ENCODE data around the gene SAMD3.
"Not testable (repeated sequence)": the region's sequence is repeated elsewhere in the genome, so short reads cannot be mapped to it uniquely, and the experiment has no call there.

SAMD3 gene

GRCh38 chr6:130245267-130245666 is 22.5 kb upstream of the SAMD3 start:
- H3K4me1 ChIP-seq (ENCODE audit: control insufficient read depth in 1 of 2, insufficient read depth in 2 of 2, low read length in 2 of 2) = no peaks in the 10 kb centered on the region
- no peaks in the 10 kb centered on the region for H3K27me3 ChIP-seq (ENCODE audit: control insufficient read depth in 1 of 2, insufficient read depth in 2 of 2, low read length in 2 of 2)
- no peaks in the 10 kb centered on the region for H3K9me3 ChIP-seq (ENCODE audit: control insufficient read depth in 1 of 2, low read length in 2 of 2)
- no peak overlapping the region for H3K9ac ChIP-seq (ENCODE audit: low read depth in 1 of 2, low read length in 2 of 2)
- H3K4me3 ChIP-seq (ENCODE audit: low read depth in 1 of 2, low read length in 2 of 2) = no peak overlapping the region
- H3K36me3 ChIP-seq (ENCODE audit: control insufficient read depth in 1 of 2, insufficient read depth in 2 of 2, low read length in 2 of 2) = no peaks in the 10 kb centered on the region
- H3K27ac ChIP-seq (ENCODE audit: low read depth, low read length) = no peak overlapping the region

- Histone ChIP-seq H3K4me3 (ENCODE audit: low read depth in 1 of 2, low read length in 2 of 2) (no peak overlapping the region), H3K36me3 (ENCODE audit: control insufficient read depth in 1 of 2, insufficient read depth in 2 of 2, low read length in 2 of 2) (no peaks in the 10 kb centered on the region), H3K9me3 (ENCODE audit: control insufficient read depth in 1 of 2, low read length in 2 of 2) (no peaks in the 10 kb centered on the region), H3K4me1 (ENCODE audit: control insufficient read depth in 1 of 2, insufficient read depth in 2 of 2, low read length in 2 of 2) (no peaks in the 10 kb centered on the region), H3K27me3 (ENCODE audit: control insufficient read depth in 1 of 2, insufficient read depth in 2 of 2, low read length in 2 of 2) (no peaks in the 10 kb centered on the region), H3K27ac (ENCODE audit: low read depth, low read length) (no peak overlapping the region), H3K9ac (ENCODE audit: low read depth in 1 of 2, low read length in 2 of 2) (no peak overlapping the region)
Measured at GRCh38 chr6:130244728-130245127, 22.0 kb upstream of the SAMD3 start.

GRCh38 chr6:130240232-130240631 is 17.5 kb upstream of the SAMD3 start:
- Histone ChIP-seq H3K9me3 (ENCODE audit: control insufficient read depth in 1 of 2, low read length in 2 of 2) (no peaks in the 10 kb centered on the region), H3K27me3 (ENCODE audit: control insufficient read depth in 1 of 2, insufficient read depth in 2 of 2, low read length in 2 of 2) (no peaks in the 10 kb centered on the region), H3K4me1 (ENCODE audit: control insufficient read depth in 1 of 2, insufficient read depth in 2 of 2, low read length in 2 of 2) (no peaks in the 10 kb centered on the region), H3K27ac (ENCODE audit: low read depth, low read length) (no peak overlapping the region), H3K36me3 (ENCODE audit: control insufficient read depth in 1 of 2, insufficient read depth in 2 of 2, low read length in 2 of 2) (no peaks in the 10 kb centered on the region), H3K9ac (ENCODE audit: low read depth in 1 of 2, low read length in 2 of 2) (no peak overlapping the region), H3K4me3 (ENCODE audit: low read depth in 1 of 2, low read length in 2 of 2) (no peak overlapping the region)

- no peaks in the 10 kb centered on the region for H3K36me3 ChIP-seq (ENCODE audit: control insufficient read depth in 1 of 2, insufficient read depth in 2 of 2, low read length in 2 of 2)
- H3K27ac ChIP-seq (ENCODE audit: low read depth, low read length) = no peak overlapping the region
- H3K9me3 ChIP-seq (ENCODE audit: control insufficient read depth in 1 of 2, low read length in 2 of 2) = no peaks in the 10 kb centered on the region
- no peak overlapping the region for H3K9ac ChIP-seq (ENCODE audit: low read depth in 1 of 2, low read length in 2 of 2)
- no peaks in the 10 kb centered on the region for H3K27me3 ChIP-seq (ENCODE audit: control insufficient read depth in 1 of 2, insufficient read depth in 2 of 2, low read length in 2 of 2)
- no peak overlapping the region for H3K4me3 ChIP-seq (ENCODE audit: low read depth in 1 of 2, low read length in 2 of 2)
- no peaks in the 10 kb centered on the region for H3K4me1 ChIP-seq (ENCODE audit: control insufficient read depth in 1 of 2, insufficient read depth in 2 of 2, low read length in 2 of 2)
Measured at GRCh38 chr6:130239755-130240154, 17.0 kb upstream of the SAMD3 start.

- Histone ChIP-seq H3K9ac (ENCODE audit: low read depth in 1 of 2, low read length in 2 of 2) (no peak overlapping the region), H3K27ac (ENCODE audit: low read depth, low read length) (no peak overlapping the region), H3K36me3 (ENCODE audit: control insufficient read depth in 1 of 2, insufficient read depth in 2 of 2, low read length in 2 of 2) (no peaks in the 10 kb centered on the region), H3K27me3 (ENCODE audit: control insufficient read depth in 1 of 2, insufficient read depth in 2 of 2, low read length in 2 of 2) (no peaks in the 10 kb centered on the region), H3K9me3 (ENCODE audit: control insufficient read depth in 1 of 2, low read length in 2 of 2) (no peaks in the 10 kb centered on the region), H3K4me1 (ENCODE audit: control insufficient read depth in 1 of 2, insufficient read depth in 2 of 2, low read length in 2 of 2) (no peaks in the 10 kb centered on the region), H3K4me3 (ENCODE audit: low read depth in 1 of 2, low read length in 2 of 2) (no peak overlapping the region)
Measured at GRCh38 chr6:130233330-130233729, 10.6 kb upstream of the SAMD3 start.

GRCh38 chr6:130230531-130230930 is 7.8 kb upstream of the SAMD3 start:
- H3K27ac ChIP-seq (ENCODE audit: low read depth, low read length); H3K9me3 ChIP-seq (ENCODE audit: control insufficient read depth in 1 of 2, low read length in 2 of 2); H3K27me3 ChIP-seq (ENCODE audit: control insufficient read depth in 1 of 2, insufficient read depth in 2 of 2, low read length in 2 of 2); H3K4me1 ChIP-seq (ENCODE audit: control insufficient read depth in 1 of 2, insufficient read depth in 2 of 2, low read length in 2 of 2); H3K4me3 ChIP-seq (ENCODE audit: low read depth in 1 of 2, low read length in 2 of 2); H3K9ac ChIP-seq (ENCODE audit: low read depth in 1 of 2, low read length in 2 of 2); H3K36me3 ChIP-seq (ENCODE audit: control insufficient read depth in 1 of 2, insufficient read depth in 2 of 2, low read length in 2 of 2): not testable (repeated sequence)

GRCh38 chr6:130229645-130230044 is 6.9 kb upstream of the SAMD3 start:
- H3K4me3 ChIP-seq (ENCODE audit: low read depth in 1 of 2, low read length in 2 of 2) = no peak overlapping the region
- no peaks in the 10 kb centered on the region for H3K4me1 ChIP-seq (ENCODE audit: control insufficient read depth in 1 of 2, insufficient read depth in 2 of 2, low read length in 2 of 2)
- H3K9ac ChIP-seq (ENCODE audit: low read depth in 1 of 2, low read length in 2 of 2) = no peak overlapping the region
- no peaks in the 10 kb centered on the region for H3K9me3 ChIP-seq (ENCODE audit: control insufficient read depth in 1 of 2, low read length in 2 of 2)
- H3K36me3 ChIP-seq (ENCODE audit: control insufficient read depth in 1 of 2, insufficient read depth in 2 of 2, low read length in 2 of 2) = no peaks in the 10 kb centered on the region
- no peak overlapping the region for H3K27ac ChIP-seq (ENCODE audit: low read depth, low read length)
- no peaks in the 10 kb centered on the region for H3K27me3 ChIP-seq (ENCODE audit: control insufficient read depth in 1 of 2, insufficient read depth in 2 of 2, low read length in 2 of 2)

- Histone ChIP-seq H3K27me3 (ENCODE audit: control insufficient read depth in 1 of 2, insufficient read depth in 2 of 2, low read length in 2 of 2) (no peaks in the 10 kb centered on the region), H3K4me1 (ENCODE audit: control insufficient read depth in 1 of 2, insufficient read depth in 2 of 2, low read length in 2 of 2) (no peaks in the 10 kb centered on the region), H3K27ac (ENCODE audit: low read depth, low read length) (no peak overlapping the region), H3K9me3 (ENCODE audit: control insufficient read depth in 1 of 2, low read length in 2 of 2) (no peaks in the 10 kb centered on the region), H3K36me3 (ENCODE audit: control insufficient read depth in 1 of 2, insufficient read depth in 2 of 2, low read length in 2 of 2) (no peaks in the 10 kb centered on the region), H3K9ac (ENCODE audit: low read depth in 1 of 2, low read length in 2 of 2) (no peak overlapping the region), H3K4me3 (ENCODE audit: low read depth in 1 of 2, low read length in 2 of 2) (no peak overlapping the region)
Measured at GRCh38 chr6:130223508-130223907, 757 bp upstream of the SAMD3 start.

GRCh38 chr6:130218134-130218533 is 4.6 kb downstream of the SAMD3 start:
- Histone ChIP-seq H3K4me1 (ENCODE audit: control insufficient read depth in 1 of 2, insufficient read depth in 2 of 2, low read length in 2 of 2) (no peaks in the 10 kb centered on the region), H3K27ac (ENCODE audit: low read depth, low read length) (no peak overlapping the region), H3K36me3 (ENCODE audit: control insufficient read depth in 1 of 2, insufficient read depth in 2 of 2, low read length in 2 of 2) (no peaks in the 10 kb centered on the region), H3K27me3 (ENCODE audit: control insufficient read depth in 1 of 2, insufficient read depth in 2 of 2, low read length in 2 of 2) (no peaks in the 10 kb centered on the region), H3K9ac (ENCODE audit: low read depth in 1 of 2, low read length in 2 of 2) (no peak overlapping the region), H3K4me3 (ENCODE audit: low read depth in 1 of 2, low read length in 2 of 2) (no peak overlapping the region), H3K9me3 (ENCODE audit: control insufficient read depth in 1 of 2, low read length in 2 of 2) (no peaks in the 10 kb centered on the region)

- Histone ChIP-seq H3K27me3 (ENCODE audit: control insufficient read depth in 1 of 2, insufficient read depth in 2 of 2, low read length in 2 of 2) (no peaks in the 10 kb centered on the region), H3K36me3 (ENCODE audit: control insufficient read depth in 1 of 2, insufficient read depth in 2 of 2, low read length in 2 of 2) (no peaks in the 10 kb centered on the region), H3K27ac (ENCODE audit: low read depth, low read length) (no peak overlapping the region), H3K9me3 (ENCODE audit: control insufficient read depth in 1 of 2, low read length in 2 of 2) (no peaks in the 10 kb centered on the region), H3K4me1 (ENCODE audit: control insufficient read depth in 1 of 2, insufficient read depth in 2 of 2, low read length in 2 of 2) (no peaks in the 10 kb centered on the region), H3K4me3 (ENCODE audit: low read depth in 1 of 2, low read length in 2 of 2) (no peak overlapping the region), H3K9ac (ENCODE audit: low read depth in 1 of 2, low read length in 2 of 2) (no peak overlapping the region)
Measured at GRCh38 chr6:130216620-130217019, 6.1 kb downstream of the SAMD3 start.

- Histone ChIP-seq H3K27ac (ENCODE audit: low read depth, low read length) (no peak overlapping the region), H3K4me1 (ENCODE audit: control insufficient read depth in 1 of 2, insufficient read depth in 2 of 2, low read length in 2 of 2) (no peaks in the 10 kb centered on the region), H3K27me3 (ENCODE audit: control insufficient read depth in 1 of 2, insufficient read depth in 2 of 2, low read length in 2 of 2) (no peaks in the 10 kb centered on the region), H3K36me3 (ENCODE audit: control insufficient read depth in 1 of 2, insufficient read depth in 2 of 2, low read length in 2 of 2) (no peaks in the 10 kb centered on the region), H3K9me3 (ENCODE audit: control insufficient read depth in 1 of 2, low read length in 2 of 2) (no peaks in the 10 kb centered on the region), H3K9ac (ENCODE audit: low read depth in 1 of 2, low read length in 2 of 2) (no peak overlapping the region), H3K4me3 (ENCODE audit: low read depth in 1 of 2, low read length in 2 of 2) (no peak overlapping the region)
Measured at GRCh38 chr6:130215526-130215925, 7.2 kb downstream of the SAMD3 start.

Measured in duodenal mucosa (tissue), 2 donors.